Measurements from ENCODE around the gene MPL. TPM values are rescaled to one million over a fixed set of nuclear protein-coding genes. Genes with fewer than 3 reads are reported as not detected.

The MPL gene
- total RNA-seq, 1 experiment from 2014 or later: not detected

GRCh38 chr1:43299101-43299500, 38.5 kb upstream of the MPL start:
- H3K9ac ChIP-seq (ENCODE audit: low read length): no peak overlapping the region
- BruUV-seq (replicated peaks): no TSS peak
- no peaks in the 10 kb centered on the region for H3K36me3 ChIP-seq (ENCODE audit: control insufficient read depth in 1 of 2, insufficient read depth in 2 of 2, low read length in 2 of 2)
- H3K9me2 ChIP-seq (ENCODE audit: insufficient read depth): no peaks in the 10 kb centered on the region
- H3K27ac ChIP-seq (ENCODE audit: low read depth, low read length): no peak overlapping the region
- no peak overlapping the region for H3K4me3 ChIP-seq (replicated peaks in 1 of 2; ENCODE audit: low read depth in 1 of 2, low read length in 2 of 2)
- no peaks in the 10 kb centered on the region for H3K9me3 ChIP-seq (ENCODE audit: control insufficient read depth in 1 of 2, insufficient read depth in 1 of 2, low read depth in 1 of 2, low read length in 2 of 2)
- RAD21 ChIA-PET (ENCODE audit: low non-redundant PET in 1 of 2, low total read pairs in 2 of 2, uncharacterized antibody in 2 of 2, unreplicated experiment in 2 of 2): no interaction called here
- ATAC-seq (no peak), DNase-seq (ENCODE audit: low read depth, low spot score) (no peak)
- H3K27me3 ChIP-seq (ENCODE audit: insufficient read depth, low read length): no peaks in the 10 kb centered on the region
- no peaks in the 10 kb centered on the region for H4K20me1 ChIP-seq (ENCODE audit: insufficient read depth)
- POLR2A ChIA-PET: no interaction called here
- no peak overlapping the region for H2AFZ ChIP-seq (ENCODE audit: low read depth, low read length, poor library complexity, severe bottlenecking)
- CTCF ChIA-PET: no interaction called here
- H3K4me2 ChIP-seq (ENCODE audit: low read length): no peak overlapping the region
- no peaks in the 10 kb centered on the region for H3K79me2 ChIP-seq (ENCODE audit: insufficient read depth, low read length)
- TF ChIP-seq, protein P1, sequence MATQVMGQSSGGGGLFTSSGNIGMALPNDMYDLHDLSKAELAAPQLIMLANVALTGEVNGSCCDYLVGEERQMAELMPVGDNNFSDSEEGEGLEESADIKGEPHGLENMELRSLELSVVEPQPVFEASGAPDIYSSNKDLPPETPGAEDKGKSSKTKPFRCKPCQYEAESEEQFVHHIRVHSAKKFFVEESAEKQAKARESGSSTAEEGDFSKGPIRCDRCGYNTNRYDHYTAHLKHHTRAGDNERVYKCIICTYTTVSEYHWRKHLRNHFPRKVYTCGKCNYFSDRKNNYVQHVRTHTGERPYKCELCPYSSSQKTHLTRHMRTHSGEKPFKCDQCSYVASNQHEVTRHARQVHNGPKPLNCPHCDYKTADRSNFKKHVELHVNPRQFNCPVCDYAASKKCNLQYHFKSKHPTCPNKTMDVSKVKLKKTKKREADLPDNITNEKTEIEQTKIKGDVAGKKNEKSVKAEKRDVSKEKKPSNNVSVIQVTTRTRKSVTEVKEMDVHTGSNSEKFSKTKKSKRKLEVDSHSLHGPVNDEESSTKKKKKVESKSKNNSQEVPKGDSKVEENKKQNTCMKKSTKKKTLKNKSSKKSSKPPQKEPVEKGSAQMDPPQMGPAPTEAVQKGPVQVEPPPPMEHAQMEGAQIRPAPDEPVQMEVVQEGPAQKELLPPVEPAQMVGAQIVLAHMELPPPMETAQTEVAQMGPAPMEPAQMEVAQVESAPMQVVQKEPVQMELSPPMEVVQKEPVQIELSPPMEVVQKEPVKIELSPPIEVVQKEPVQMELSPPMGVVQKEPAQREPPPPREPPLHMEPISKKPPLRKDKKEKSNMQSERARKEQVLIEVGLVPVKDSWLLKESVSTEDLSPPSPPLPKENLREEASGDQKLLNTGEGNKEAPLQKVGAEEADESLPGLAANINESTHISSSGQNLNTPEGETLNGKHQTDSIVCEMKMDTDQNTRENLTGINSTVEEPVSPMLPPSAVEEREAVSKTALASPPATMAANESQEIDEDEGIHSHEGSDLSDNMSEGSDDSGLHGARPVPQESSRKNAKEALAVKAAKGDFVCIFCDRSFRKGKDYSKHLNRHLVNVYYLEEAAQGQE (IDR thresholded peaks at IDR 0.05; ENCODE audit: low read depth): no peak
- no peak for TF ChIP-seq EGR1 (IDR thresholded peaks at IDR 0.05; ENCODE audit: low read depth)
- TF ChIP-seq ZFX (IDR thresholded peaks at IDR 0.05): no peak
- TF ChIP-seq POLR2AphosphoS5 (IDR thresholded peaks at IDR 0.05; ENCODE audit: low read depth, low read length): no peak
- no peak for TF ChIP-seq SRF (IDR thresholded peaks at IDR 0.05; ENCODE audit: low read depth)
- no peak for TF ChIP-seq SIN3A (IDR thresholded peaks at IDR 0.05; ENCODE audit: low read depth)
- peaks cover 5 to 15% of the 10 kb centered on the region in 2 experiments; a peak in 3 of 4 replicates for H3K4me1 ChIP-seq (ENCODE audit: control insufficient read depth in 1 of 2, insufficient read depth in 2 of 2, low read length in 2 of 2)
- intact Hi-C loops (cut with micrococcal nuclease): no loop called here

GRCh38 chr1:43300378-43301094, 37.1 kb upstream of the MPL start, which contains the start of gene TIE1:
TSS of gene TIE1 (plus strand) at chr1:43300982. CDS start at chr1:43301072, 90 bp downstream.
- no peak within 1 kb of the TSS for H2AFZ ChIP-seq (ENCODE audit: low read depth, low read length, poor library complexity, severe bottlenecking)
- no peak within 1 kb of the TSS for H3K27ac ChIP-seq (ENCODE audit: low read depth, low read length)
- TF ChIP-seq ELF1 (IDR thresholded peaks at IDR 0.05; ENCODE audit: borderline replicate concordance, low read depth): no peak
- peaks cover 0 to 7% of the 10 kb centered on the region in 2 experiments; a peak in 1 of 4 replicates for H3K4me1 ChIP-seq (ENCODE audit: control insufficient read depth in 1 of 2, insufficient read depth in 2 of 2, low read length in 2 of 2)
- no peak within 1 kb of the TSS for H3K4me2 ChIP-seq (ENCODE audit: low read length)
- ChIA-PET RAD21 (ENCODE audit: low non-redundant PET in 1 of 2, low total read pairs in 2 of 2, uncharacterized antibody in 2 of 2, unreplicated experiment in 2 of 2) (no interaction called here), CTCF (no interaction called here), POLR2A (no interaction called here)
- ATAC-seq: no peak
- H3K9me2 ChIP-seq (ENCODE audit: insufficient read depth): no peaks in the 10 kb centered on the region
- intact Hi-C loops (cut with micrococcal nuclease): no loop called here
- H3K79me2 ChIP-seq (ENCODE audit: insufficient read depth, low read length): no peaks in the 10 kb centered on the region
- no TSS peak for BruUV-seq (replicated peaks)
- no peak within 1 kb of the TSS for H3K4me3 ChIP-seq (replicated peaks in 1 of 2; ENCODE audit: low read depth in 1 of 2, low read length in 2 of 2)
- no peaks in the 10 kb centered on the region for H3K27me3 ChIP-seq (ENCODE audit: insufficient read depth, low read length)
- no peaks in the 10 kb centered on the region for H3K9me3 ChIP-seq (ENCODE audit: control insufficient read depth in 1 of 2, insufficient read depth in 1 of 2, low read depth in 1 of 2, low read length in 2 of 2)
- DNase-seq (ENCODE audit: low read depth, low spot score): no peak
- H3K9ac ChIP-seq (ENCODE audit: low read length): no peak within 1 kb of the TSS
- H3K36me3 ChIP-seq (ENCODE audit: control insufficient read depth in 1 of 2, insufficient read depth in 2 of 2, low read length in 2 of 2): no peaks in the 10 kb centered on the region
- no peaks in the 10 kb centered on the region for H4K20me1 ChIP-seq (ENCODE audit: insufficient read depth)
